OCI-LY7 (cell line): Measurements from ENCODE around the gene APPBP2. TPM values are rescaled to one million over a fixed set of nuclear protein-coding genes. Genes with fewer than 3 reads are reported as not detected.

ENCODE experiments used
- BruUV-seq: library from RNA; stranded (reverse); fragments of 400-500 nt; replicated peaks from 2 replicates; lab custom pipeline; 2021; lab: Mats Ljungman, UMichigan
- CTCF ChIA-PET: fragments of 300-600 bp; sonication (Branson Sonifier 250); formaldehyde crosslinking; loops from one replicate; lab custom pipeline; 2022; ENCODE audit warnings: antibody characterized with exemption; ENCODE audit not compliant: unreplicated experiment; lab: Charles Lee
- POLR2A ChIA-PET: fragments of 300-600 bp; sonication (Branson Sonifier 250); formaldehyde crosslinking; loops from one replicate; lab custom pipeline; 2022; ENCODE audit warnings: antibody characterized with exemption; lab: Charles Lee
- DNase-seq: peaks from one replicate; pipeline ENCODE4 v3.0.0-alpha.2; 2015; ENCODE audit warnings: low spot score
- H2AFZ ChIP-seq: fragments of 200-600 bp; sonication (generic), shearing (Covaris generic); 2 replicates; pipeline ENCODE4 v1.6.1; 2014; ENCODE audit warnings: mild to moderate bottlenecking, antibody characterized with exemption, low read length, moderate library complexity
- H3K27ac ChIP-seq: fragments of 200-600 bp; sonication (generic); 2 replicates; pipeline ENCODE4 v1.5.1; 2014; ENCODE audit warnings: mixed run types, low read depth, mild to moderate bottlenecking, moderate library complexity, low read length, inconsistent platforms; ENCODE audit not compliant: poor library complexity, severe bottlenecking
- H3K36me3 ChIP-seq: fragments of 200-600 bp; sonication (generic); 2 replicates; pipeline ENCODE4 v1.6.1; 2014; ENCODE audit warnings: mild to moderate bottlenecking, antibody characterized with exemption, low read length, moderate library complexity, mixed read lengths; ENCODE audit not compliant: insufficient read depth
- H3K4me1 ChIP-seq: fragments of 200-600 bp; sonication (generic); 2 replicates; pipeline ENCODE4 v1.5.1; 2014; ENCODE audit warnings: mild to moderate bottlenecking, low read length; ENCODE audit not compliant: insufficient read depth, poor library complexity, severe bottlenecking
- H3K4me2 ChIP-seq: fragments of 200-600 bp; sonication (generic); 2 replicates; pipeline ENCODE4 v1.6.1; 2014; ENCODE audit warnings: mild to moderate bottlenecking, low read length
- H3K4me3 ChIP-seq: fragments of 200-600 bp; sonication (generic); 2 replicates; pipeline ENCODE4 v1.5.1; 2014; ENCODE audit warnings: mild to moderate bottlenecking, low read depth, low read length; ENCODE audit not compliant: poor library complexity, severe bottlenecking
- H3K79me2 ChIP-seq: fragments of 200-600 bp; sonication (generic); 2 replicates; pipeline ENCODE4 v1.6.1; 2016; ENCODE audit warnings: low read depth, mild to moderate bottlenecking, low read length, moderate library complexity, mixed read lengths; ENCODE audit not compliant: insufficient read depth
- H3K9me2 ChIP-seq: fragments of 200-600 bp; sonication (generic); 2 replicates; pipeline ENCODE4 v1.6.1; 2016; ENCODE audit warnings: mild to moderate bottlenecking, low read length, mixed read lengths; ENCODE audit not compliant: insufficient read depth
- H3K9me3 ChIP-seq: fragments of 200-600 bp; sonication (generic); 2 replicates; pipeline ENCODE4 v1.6.1; 2014; ENCODE audit warnings: mild to moderate bottlenecking, mixed run types, low read length, mixed read lengths
- H4K20me1 ChIP-seq: fragments of 200-600 bp; sonication (generic); 2 replicates; pipeline ENCODE4 v1.6.1; 2014; ENCODE audit warnings: mild to moderate bottlenecking, antibody characterized with exemption, low read length, moderate library complexity, mixed read lengths; ENCODE audit not compliant: insufficient read depth
- EZH2phosphoT487 ChIP-seq: fragments of 200-600 bp; sonication (generic); IDR thresholded peaks from 2 replicates; pipeline ENCODE4 v1.6.1; 2018; ENCODE audit warnings: low read depth, borderline replicate concordance, mild to moderate bottlenecking, mixed run types, antibody characterized with exemption, low read length, moderate library complexity, mixed read lengths
- intact Hi-C: fragments of 100-400 bp; cut with micrococcal nuclease; formaldehyde crosslinking; loops from one replicate; pipeline ENCODE4 v1.10.0; 2022; ENCODE audit not compliant: unreplicated experiment
- total RNA-seq, 2 experiments: library from RNA; depleted of rRNA in 1 of 2; stranded (reverse); fragments of >200 nt in 1 of 2; shearing (Covaris generic) in 1 of 2; gene quantifications; 2 replicates each; pipeline ENCODE4 v1.2.3, GENCODE V29; 2014 to 2022
- TF ChIP-seq, protein P1 (sequence below): fragments of 200-600 bp; sonication (generic); conservative IDR thresholded peaks from 2 replicates; pipeline ENCODE4 v1.5.1; 2014; ENCODE audit warnings: mild to moderate bottlenecking, antibody characterized with exemption, low read length, moderate library complexity, mixed read lengths

APPBP2 gene
- total RNA-seq, 2 experiments from 2014 or later, result 11.8 to 28.1 TPM

DNA sequence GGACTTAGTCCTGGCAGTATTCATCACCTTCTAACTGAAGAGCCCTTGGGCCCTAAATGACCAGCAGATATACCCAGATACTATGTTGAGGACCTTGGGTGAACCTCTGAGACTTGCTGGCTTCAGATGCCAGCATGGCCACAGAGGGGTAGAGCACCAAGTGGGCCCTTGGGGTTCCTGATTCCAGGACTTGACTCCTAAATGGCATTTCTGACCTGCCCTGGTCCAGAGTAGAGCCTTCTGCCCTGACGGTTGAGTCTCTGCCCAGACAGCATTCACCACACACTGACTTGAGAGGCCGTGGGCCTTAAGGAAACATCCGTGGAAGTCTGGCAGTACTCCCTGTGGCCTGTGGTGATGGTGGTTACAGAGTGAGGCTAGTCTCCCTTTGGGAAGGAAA is 2.8 kb upstream of the APPBP2 start:
- Histone ChIP-seq H2AFZ (no peak overlapping the region), H3K4me3 (no peak overlapping the region), H3K4me2 (no peak overlapping the region), H4K20me1 (peaks cover 9% of the 10 kb centered on the region; the same call in 1 of the 2 replicates), H3K36me3 (peaks cover 12% of the 10 kb centered on the region), H3K9me3 (0 out of 2 replicates have a peak, but pooled peaks cover 6% of the 10 kb centered on the region), H3K27ac (no peak overlapping the region), H3K9me2 (no peaks in the 10 kb centered on the region), H3K4me1 (peaks cover 13% of the 10 kb centered on the region), H3K79me2 (peaks cover 32% of the 10 kb centered on the region)
- POLR2A ChIA-PET, result no interaction called here
- no TSS peak for BruUV-seq
- intact Hi-C loops, result no loop called here
- TF ChIP-seq, protein P1, sequence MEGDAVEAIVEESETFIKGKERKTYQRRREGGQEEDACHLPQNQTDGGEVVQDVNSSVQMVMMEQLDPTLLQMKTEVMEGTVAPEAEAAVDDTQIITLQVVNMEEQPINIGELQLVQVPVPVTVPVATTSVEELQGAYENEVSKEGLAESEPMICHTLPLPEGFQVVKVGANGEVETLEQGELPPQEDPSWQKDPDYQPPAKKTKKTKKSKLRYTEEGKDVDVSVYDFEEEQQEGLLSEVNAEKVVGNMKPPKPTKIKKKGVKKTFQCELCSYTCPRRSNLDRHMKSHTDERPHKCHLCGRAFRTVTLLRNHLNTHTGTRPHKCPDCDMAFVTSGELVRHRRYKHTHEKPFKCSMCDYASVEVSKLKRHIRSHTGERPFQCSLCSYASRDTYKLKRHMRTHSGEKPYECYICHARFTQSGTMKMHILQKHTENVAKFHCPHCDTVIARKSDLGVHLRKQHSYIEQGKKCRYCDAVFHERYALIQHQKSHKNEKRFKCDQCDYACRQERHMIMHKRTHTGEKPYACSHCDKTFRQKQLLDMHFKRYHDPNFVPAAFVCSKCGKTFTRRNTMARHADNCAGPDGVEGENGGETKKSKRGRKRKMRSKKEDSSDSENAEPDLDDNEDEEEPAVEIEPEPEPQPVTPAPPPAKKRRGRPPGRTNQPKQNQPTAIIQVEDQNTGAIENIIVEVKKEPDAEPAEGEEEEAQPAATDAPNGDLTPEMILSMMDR, result no peak
- TF ChIP-seq EZH2phosphoT487, result no peak
- DNase-seq, result no peak
- CTCF ChIA-PET, result no interaction called here

DNA sequence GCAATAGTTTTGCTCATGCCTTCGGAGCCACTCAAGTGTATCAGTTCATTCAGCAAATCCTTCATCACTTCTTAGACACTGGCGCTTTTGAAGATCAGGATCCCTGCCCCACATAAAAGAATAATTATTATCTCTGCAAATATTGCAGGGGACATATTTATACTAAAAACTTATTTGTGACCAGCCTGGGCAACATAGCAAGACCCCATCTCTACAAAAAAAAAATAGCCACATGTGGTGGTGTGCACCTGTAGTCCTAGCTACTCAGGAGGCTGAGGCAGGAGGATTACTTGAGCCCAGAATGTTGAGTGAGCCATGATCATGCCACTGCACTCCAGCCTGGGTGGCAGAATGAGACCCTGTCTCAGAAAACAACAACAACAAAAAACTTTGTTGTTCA is 1.7 kb upstream of the APPBP2 start:
- BruUV-seq, result no TSS peak
- no peak for TF ChIP-seq EZH2phosphoT487
- TF ChIP-seq, protein P1, result no peak
- H3K4me2 ChIP-seq, result no peak overlapping the region
- H2AFZ ChIP-seq, result no peak overlapping the region
- H3K79me2 ChIP-seq, result peaks cover 43% of the 10 kb centered on the region
- intact Hi-C loops, result no loop called here
- H3K9me2 ChIP-seq, result no peaks in the 10 kb centered on the region
- ChIA-PET CTCF (no interaction called here), POLR2A (no interaction called here)
- H3K36me3 ChIP-seq, result peaks cover 12% of the 10 kb centered on the region
- H3K4me1 ChIP-seq, result peaks cover 15% of the 10 kb centered on the region
- DNase-seq, result no peak
- no peak overlapping the region for H3K27ac ChIP-seq
- peaks cover 9% of the 10 kb centered on the region; the same call in 1 of the 2 replicates for H4K20me1 ChIP-seq
- 0 out of 2 replicates have a peak, but pooled peaks cover 6% of the 10 kb centered on the region for H3K9me3 ChIP-seq
- H3K4me3 ChIP-seq, result no peak overlapping the region

DNA sequence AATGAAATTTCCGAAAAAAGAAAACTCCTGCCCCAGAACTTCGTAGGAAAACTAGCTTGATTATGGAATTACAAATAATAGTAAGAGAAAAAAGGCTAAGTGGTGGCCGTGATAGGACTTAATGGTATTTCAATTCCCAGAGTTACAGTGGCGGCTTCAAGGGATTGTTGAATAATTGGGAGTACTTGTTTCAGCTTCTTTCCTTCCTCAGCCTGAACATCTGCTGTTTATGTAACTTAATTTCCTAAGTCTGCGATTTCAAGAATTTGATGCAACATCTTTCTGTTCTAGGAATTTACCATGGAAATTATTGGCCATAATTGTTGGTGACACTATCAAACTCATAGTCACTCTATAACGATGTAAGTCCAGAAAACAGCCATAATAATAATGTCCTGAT is 684 bp upstream of the APPBP2 start:
- Histone ChIP-seq H3K9me2 (no peaks in the 10 kb centered on the region), H3K9me3 (0 out of 2 replicates have a peak, but pooled peaks cover 6% of the 10 kb centered on the region), H3K36me3 (peaks cover 18% of the 10 kb centered on the region), H4K20me1 (peaks cover 15% of the 10 kb centered on the region; the same call in 1 of the 2 replicates), H3K79me2 (peaks cover 53% of the 10 kb centered on the region), H3K4me3 (peak overlapping the region; percentile 93), H3K4me1 (peaks cover 15% of the 10 kb centered on the region), H2AFZ (peak overlapping the region; percentile 96), H3K4me2 (peak overlapping the region; percentile 97), H3K27ac (peak overlapping the region; percentile 69)
- no TSS peak for BruUV-seq
- POLR2A ChIA-PET, result interaction anchor here (0.6 to 1.5 kb wide), 3 partner anchors 28 to 1957 kb away, joined by 3 to 4 read pairs (median 4); no protein-coding TSS in a partner anchor
- TF ChIP-seq EZH2phosphoT487, result no peak
- TF ChIP-seq, protein P1, result no peak
- DNase-seq, result no peak
- CTCF ChIA-PET, result no interaction called here
- intact Hi-C loops, result no loop called here
